DOHH2 (cell line): Measurements from ENCODE around the gene FZD10.

Experiments
- CTCF ChIP-seq: fragments of 200-600 bp; sonication (generic); IDR thresholded peaks from one replicate; pipeline ENCODE4 v1.5.1; 2014; ENCODE audit warnings: antibody characterized with exemption, mild to moderate bottlenecking, low read depth, low read length; ENCODE audit not compliant: poor library complexity, severe bottlenecking
- EZH2phosphoT487 ChIP-seq: fragments of 200-600 bp; sonication (generic); IDR thresholded peaks from 2 replicates; pipeline ENCODE4 v1.6.1; 2017; ENCODE audit warnings: borderline replicate concordance, mild to moderate bottlenecking, antibody characterized with exemption, low read length, moderate library complexity, mixed read lengths

- TF ChIP-seq CTCF (no peak), EZH2phosphoT487 (no peak)
Observed at GRCh38 chr12:130128790-130129735, 33.2 kb upstream of the FZD10 start.
